T-cell (primary cell): ENCODE results near the gene NAGS. TPM values are rescaled to one million over a fixed set of nuclear protein-coding genes. Genes with fewer than 3 reads are reported as not detected.

Source experiments
- ATAC-seq, 4 experiments: fragments of 200-7000 bp in 3 of 4; fragments of 150-1000 bp in 1 of 4; cut with Tn5 transposase; replicated peaks in 1 of 4; 1 replicate in 3 of 4; 2 replicates in 1 of 4; pipeline ENCODE4 v1.10.0; 2021; ENCODE audit warnings: moderate library complexity in 3 of 4, mild to moderate bottlenecking in 2 of 4, moderate number of reproducible peaks in 1 of 4
- CTCF ChIA-PET, 2 donors: fragments of 300-600 bp; sonication (Branson Sonifier 250); formaldehyde crosslinking; loops; one replicate each; lab custom pipeline; 2022; ENCODE audit warnings: antibody characterized with exemption in 2 of 2; lab: Charles Lee
- POLR2A ChIA-PET, 2 donors: fragments of 300-600 bp; sonication (Branson Sonifier 250); formaldehyde crosslinking; loops; one replicate each; lab custom pipeline; 2022; ENCODE audit warnings: antibody characterized with exemption in 2 of 2; lab: Charles Lee
- DNase-seq, 35 experiments: peaks; one replicate each; pipeline versions ENCODE4 v3.0.0 to v3.0.0-alpha.2; 2013 to 2023
- H3K27ac ChIP-seq: one replicate; pipeline ENCODE4 v1.5.1; 2013; ENCODE audit warnings: low read length
- H3K27me3 ChIP-seq, 2 experiments: replicated peaks in 1 of 2; 1 replicate in 1 of 2; 2 replicates in 1 of 2; pipeline versions ENCODE4 v1.6.1 to v1.7.0; 2013; ENCODE audit warnings: low read length in 1 of 2, mixed read lengths in 1 of 2; ENCODE audit not compliant: control insufficient read depth in 2 of 2, insufficient read depth in 2 of 2; ENCODE audit errors: extremely low read depth in 1 of 2
- H3K36me3 ChIP-seq, 2 donors: 1 replicate in 1 of 2; 2 replicates in 1 of 2; pipeline versions ENCODE4 v1.6.1 to v1.7.0; 2013; ENCODE audit warnings: low read length in 1 of 2; ENCODE audit not compliant: control insufficient read depth in 2 of 2, insufficient read depth in 1 of 2; ENCODE audit errors: extremely low read depth in 1 of 2
- H3K4me1 ChIP-seq, 2 experiments: 1 replicate in 1 of 2; 2 replicates in 1 of 2; pipeline versions ENCODE4 v1.6.1 to v1.7.0; 2013; ENCODE audit warnings: low read length in 2 of 2, mixed read lengths in 1 of 2; ENCODE audit not compliant: insufficient read depth in 2 of 2, control insufficient read depth in 1 of 2; ENCODE audit errors: extremely low read depth in 1 of 2
- H3K4me3 ChIP-seq, 2 donors: 1 replicate in 1 of 2; 2 replicates in 1 of 2; pipeline versions ENCODE4 v1.5.1 to v1.7.0; 2013; ENCODE audit warnings: mild to moderate bottlenecking in 2 of 2, low read length in 1 of 2, moderate library complexity in 1 of 2; ENCODE audit not compliant: control insufficient read depth in 1 of 2; ENCODE audit errors: extremely low read depth in 1 of 2
- H3K9me3 ChIP-seq: 2 replicates; pipeline ENCODE4 v1.7.0; 2013
- H3K27ac Mint-ChIP-seq, 2 donors: one replicate each; pipeline ENCODE4 v1.8.0; 2020 to 2021; ENCODE audit warnings: mild to moderate bottlenecking in 2 of 2, mixed read lengths in 2 of 2
- H3K27me3 Mint-ChIP-seq, 2 donors: one replicate each; pipeline ENCODE4 v1.8.0; 2021 to 2022; ENCODE audit warnings: mixed read lengths in 2 of 2
- H3K36me3 Mint-ChIP-seq: one replicate; pipeline ENCODE4 v1.8.0; 2021; ENCODE audit warnings: mixed read lengths
- H3K4me1 Mint-ChIP-seq, 3 donors: one replicate each; pipeline ENCODE4 v1.8.0; 2020 to 2022; ENCODE audit warnings: mixed read lengths in 3 of 3, mild to moderate bottlenecking in 1 of 3
- H3K4me3 Mint-ChIP-seq, 3 donors: one replicate each; pipeline ENCODE4 v1.8.0; 2020 to 2022; ENCODE audit warnings: mild to moderate bottlenecking in 3 of 3, mixed read lengths in 3 of 3, moderate library complexity in 3 of 3
- H3K9me3 Mint-ChIP-seq, 3 donors: one replicate each; pipeline ENCODE4 v1.8.0; 2020 to 2022; ENCODE audit warnings: mixed read lengths in 3 of 3
- WGBS: methylation state at CpG from one replicate; pipeline ENCODE4 v1.1.5; 2013; ENCODE audit warnings: missing lambda C conversion rate; ENCODE audit not compliant: insufficient coverage; 5-methylcytosine and 5-hydroxymethylcytosine counted together
- total RNA-seq, 35 experiments: library from RNA in 6 of 35; stranded (reverse) in 6 of 35; fragments of 120-200 nt in 1 of 35; gene quantifications; one replicate each; pipeline versions ENCODE4 v1.2.1 to v1.2.4 and lab custom pipeline; 2013 to 2026

The NAGS gene
- total RNA-seq, 5 donors from 2014 or later (not counting 1 experiment from before 2014, with no cell fraction given), result 0.35 to 2.4 (median 1.8) TPM

DNA sequence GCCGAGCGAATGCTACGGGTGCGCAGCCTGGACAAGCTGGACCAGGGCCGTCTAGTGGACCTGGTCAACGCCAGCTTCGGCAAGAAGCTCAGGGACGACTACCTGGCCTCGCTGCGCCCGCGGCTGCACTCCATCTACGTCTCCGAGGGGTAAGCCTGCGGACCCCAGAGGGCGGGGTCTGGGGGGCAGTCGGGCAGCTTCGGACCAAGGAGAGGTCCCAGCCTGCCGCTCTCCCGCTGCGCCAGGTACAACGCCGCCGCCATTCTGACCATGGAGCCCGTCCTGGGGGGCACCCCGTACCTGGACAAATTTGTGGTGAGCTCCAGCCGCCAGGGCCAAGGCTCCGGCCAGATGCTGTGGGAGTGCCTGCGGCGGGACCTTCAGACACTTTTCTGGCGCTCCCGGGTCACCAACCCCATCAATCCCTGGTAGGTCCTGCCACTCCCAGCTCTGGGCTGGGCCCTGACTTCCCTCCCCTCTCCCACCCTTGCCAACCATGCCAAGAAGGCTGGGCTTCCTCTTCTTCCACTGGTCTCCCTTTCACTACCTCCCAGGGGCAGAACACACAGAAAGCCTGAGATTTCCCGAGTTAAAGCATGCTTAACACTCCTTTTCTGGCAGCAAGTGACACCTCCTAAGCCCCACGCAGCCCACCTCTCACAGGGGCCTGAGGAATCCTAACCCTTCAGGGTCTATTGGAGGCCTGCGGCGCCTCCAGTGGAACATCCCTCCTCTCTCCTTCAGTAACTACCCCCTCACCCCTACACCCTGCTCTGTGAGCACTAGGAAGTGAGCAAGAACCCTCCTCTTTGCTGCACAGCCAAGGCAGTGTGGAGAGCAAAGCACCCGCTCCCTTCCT, 3.2 kb downstream of the NAGS start:
- H3K27ac ChIP-seq, result no peak overlapping the region
- ChIA-PET CTCF (interaction anchor here in 1 of 2 donors (0.5 kb wide), 1 partner anchor 127 kb away, joined by 4 read pairs; no protein-coding TSS in a partner anchor), POLR2A (interaction anchor here in 1 of 2 donors (0.6 kb wide), 1 partner anchor 445 kb away, joined by 3 read pairs; no protein-coding TSS in a partner anchor)
- Mint-ChIP-seq H3K4me1 (peaks cover 22 to 31% (median 27%) of the 10 kb centered on the region in 3 donors), H3K36me3 (peaks cover 10% of the 10 kb centered on the region), H3K27ac (peak overlapping the region; percentile 32 to 77), H3K9me3 (no peaks in the 10 kb centered on the region), H3K27me3 (peaks cover 0 to 4% of the 10 kb centered on the region in 2 donors), H3K4me3 (peak overlapping the region; percentile 81 to 90 (median 84))
- H3K36me3 ChIP-seq, result peaks cover 0 to 8% of the 10 kb centered on the region in 2 donors
- DNase-seq (peak in 2 of 35 experiments; percentile 14), ATAC-seq (no peak)
- peak overlapping the region; percentile 77 to 93 for H3K4me3 ChIP-seq
- peaks cover 0 to 50% of the 10 kb centered on the region in 2 experiments for H3K27me3 ChIP-seq
- H3K9me3 ChIP-seq, result no peaks in the 10 kb centered on the region
- WGBS, result 8% methylated on average over 37 of the region's 37 CpGs
- H3K4me1 ChIP-seq, result peaks cover 20 to 49% of the 10 kb centered on the region in 2 experiments

- DNase-seq (no peak), ATAC-seq (no peak)
- POLR2A ChIA-PET, result interaction anchor here in 1 of 2 donors (0.6 kb wide), 1 partner anchor 445 kb away, joined by 3 read pairs; no protein-coding TSS in a partner anchor
- H3K27ac ChIP-seq, result no peak overlapping the region
- Mint-ChIP-seq H3K36me3 (peaks cover 10% of the 10 kb centered on the region), H3K4me3 (peak overlapping the region; percentile 81 to 90 (median 84)), H3K27ac (peak overlapping the region in 1 of 2 donors; percentile 77), H3K4me1 (peaks cover 22 to 33% (median 28%) of the 10 kb centered on the region in 3 donors), H3K27me3 (peaks cover 0 to 4% of the 10 kb centered on the region in 2 donors), H3K9me3 (no peaks in the 10 kb centered on the region)
- CTCF ChIA-PET, result interaction anchor here in 1 of 2 donors (0.5 kb wide), 1 partner anchor 131 kb away, joined by 3 read pairs; no protein-coding TSS in a partner anchor
- peak overlapping the region; percentile 77 to 93 for H3K4me3 ChIP-seq
- no peaks in the 10 kb centered on the region for H3K9me3 ChIP-seq
- peaks cover 0 to 8% of the 10 kb centered on the region in 2 donors for H3K36me3 ChIP-seq
- 63% methylated on average over 2 of the region's 6 CpGs for WGBS
- peaks cover 0 to 50% of the 10 kb centered on the region in 2 experiments for H3K27me3 ChIP-seq
- peaks cover 20 to 51% of the 10 kb centered on the region in 2 experiments for H3K4me1 ChIP-seq
Observed at GRCh38 chr17:44008205-44008909, 3.9 kb downstream of the NAGS start.

GRCh38 chr17:44010966-44011647, 6.7 kb downstream of the NAGS start:
- Mint-ChIP-seq H3K4me3 (no peak overlapping the region), H3K27me3 (peaks cover 0 to 2% of the 10 kb centered on the region in 2 donors), H3K4me1 (peaks cover 26 to 37% (median 35%) of the 10 kb centered on the region in 3 donors), H3K27ac (no peak overlapping the region), H3K9me3 (no peaks in the 10 kb centered on the region), H3K36me3 (peaks cover 10% of the 10 kb centered on the region)
- POLR2A ChIA-PET, result interaction anchor here in 1 of 2 donors (1.0 kb wide), 1 partner anchor 12 kb away, joined by 4 read pairs; no protein-coding TSS in a partner anchor
- WGBS, result 53% methylated on average over 3 of the region's 4 CpGs
- H3K9me3 ChIP-seq, result no peaks in the 10 kb centered on the region
- CTCF ChIA-PET, result no interaction called here
- peaks cover 24 to 49% of the 10 kb centered on the region in 2 experiments for H3K4me1 ChIP-seq
- H3K27ac ChIP-seq, result no peak overlapping the region
- DNase-seq, result no peak
- H3K36me3 ChIP-seq, result peaks cover 0 to 8% of the 10 kb centered on the region in 2 donors
- peaks cover 0 to 31% of the 10 kb centered on the region in 2 experiments for H3K27me3 ChIP-seq
- ATAC-seq, result no peak
- H3K4me3 ChIP-seq, result no peak overlapping the region

DNA sequence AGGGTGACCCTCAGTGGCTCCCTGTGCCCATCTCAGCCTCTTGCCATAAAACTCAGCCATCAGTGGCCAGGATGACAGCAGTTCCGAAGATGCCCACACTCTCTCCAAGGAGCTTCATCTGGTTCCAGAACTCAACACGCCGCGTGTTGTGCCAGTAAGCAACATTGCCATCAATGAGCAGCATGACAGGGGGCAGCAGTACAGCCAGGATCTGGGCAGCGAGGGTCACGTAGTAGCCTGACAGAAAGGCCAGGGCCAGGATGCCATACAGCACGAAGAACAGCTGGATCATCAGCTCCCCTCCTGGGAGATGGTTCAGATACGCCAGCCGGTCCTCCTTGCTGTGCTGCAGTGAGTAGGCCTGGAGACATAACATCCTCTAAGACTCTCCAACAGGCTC, 7.5 kb downstream of the NAGS start:
- Histone ChIP-seq H3K27me3 (peaks cover 0 to 24% of the 10 kb centered on the region in 2 experiments), H3K9me3 (no peaks in the 10 kb centered on the region), H3K4me1 (peaks cover 24 to 43% of the 10 kb centered on the region in 2 experiments), H3K36me3 (peaks cover 0 to 8% of the 10 kb centered on the region in 2 donors), H3K27ac (no peak overlapping the region), H3K4me3 (no peak overlapping the region)
- no peak overlapping the region for H3K27ac Mint-ChIP-seq
- no peak for DNase-seq
- POLR2A ChIA-PET, result interaction anchor here in 1 of 2 donors (1.0 kb wide), 1 partner anchor 13 kb away, joined by 4 read pairs; no protein-coding TSS in a partner anchor
- CTCF ChIA-PET, result no interaction called here
- ATAC-seq, result no peak
- peaks cover 10% of the 10 kb centered on the region for H3K36me3 Mint-ChIP-seq
- H3K27me3 Mint-ChIP-seq, result no peaks in the 10 kb centered on the region
- WGBS, result 100% methylated on average over 6 of the region's 9 CpGs
- H3K4me3 Mint-ChIP-seq, result no peak overlapping the region
- peaks cover 19 to 30% (median 30%) of the 10 kb centered on the region in 3 donors for H3K4me1 Mint-ChIP-seq
- no peaks in the 10 kb centered on the region for H3K9me3 Mint-ChIP-seq

DNA sequence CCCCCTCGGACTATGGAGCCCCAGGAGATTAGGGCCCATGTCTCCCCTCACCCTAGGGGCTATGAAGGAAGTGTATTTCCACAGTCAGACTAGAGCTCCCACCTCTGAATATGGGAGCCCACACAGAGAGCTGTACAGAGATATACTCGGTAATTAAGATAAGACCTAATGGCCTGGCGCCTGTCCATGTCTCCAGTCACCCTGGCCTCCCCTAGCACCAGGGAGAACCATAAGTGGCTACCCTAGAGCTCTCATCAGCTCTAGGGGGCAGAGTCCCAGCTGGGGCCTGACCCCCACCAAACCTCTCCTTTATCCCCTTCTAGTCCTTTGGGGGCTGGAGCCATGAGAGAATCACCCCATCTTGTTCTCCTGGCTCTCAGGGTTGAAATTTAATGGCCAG, 8.0 kb downstream of the NAGS start:
- Mint-ChIP-seq H3K4me3 (peak overlapping the region in 1 of 3 donors; percentile 54), H3K9me3 (no peaks in the 10 kb centered on the region), H3K27ac (no peak overlapping the region), H3K36me3 (peaks cover 10% of the 10 kb centered on the region), H3K27me3 (no peaks in the 10 kb centered on the region), H3K4me1 (peaks cover 17 to 28% (median 28%) of the 10 kb centered on the region in 3 donors)
- Histone ChIP-seq H3K4me3 (no peak overlapping the region), H3K27ac (no peak overlapping the region), H3K9me3 (no peaks in the 10 kb centered on the region), H3K4me1 (peaks cover 20 to 38% of the 10 kb centered on the region in 2 experiments), H3K27me3 (peaks cover 0 to 18% of the 10 kb centered on the region in 2 experiments), H3K36me3 (peaks cover 0 to 8% of the 10 kb centered on the region in 2 donors)
- CTCF ChIA-PET, result no interaction called here
- WGBS, result no CpG with 5 or more reads among the region's 3 CpGs
- DNase-seq (no peak), ATAC-seq (no peak)
- POLR2A ChIA-PET, result no interaction called here
